HepG2 (cell line): Measurements from ENCODE around the gene ERBB3. TPM values are rescaled to one million over a fixed set of nuclear protein-coding genes. Genes with fewer than 3 reads are reported as not detected.

ENCODE experiments used
- ASH2L ChIP-seq: fragments of 300-600, 200-600 bp; sonication (generic); IDR thresholded peaks from 2 replicates; pipeline ENCODE4 v1.7.0; 2017; ENCODE audit warnings: low read depth, mild to moderate bottlenecking, moderate library complexity, mixed read lengths, low read length; ENCODE audit not compliant: insufficient read length
- HMGA1 ChIP-seq: sonication (generic); formaldehyde crosslinking; conservative IDR thresholded peaks from 2 replicates; pipeline ENCODE4 v1.4.0; 2020; ENCODE audit warnings: missing genetic modification reagents
- IRF9 ChIP-seq: sonication (generic); formaldehyde crosslinking; IDR thresholded peaks from 2 replicates; pipeline ENCODE4 v1.8.0; 2022; ENCODE audit warnings: missing genetic modification reagents, mild to moderate bottlenecking, borderline replicate concordance
- KAT7 ChIP-seq: IDR thresholded peaks from 2 replicates; pipeline ENCODE4 v1.6.1; 2018; ENCODE audit warnings: borderline replicate concordance, missing compliant biosample characterization
- PHB2 ChIP-seq: fragments of 450-650 bp; IDR thresholded peaks from 2 replicates; pipeline ENCODE4 v1.6.1; 2018; ENCODE audit not compliant: partially characterized antibody
- PHF21A ChIP-seq: sonication (generic); formaldehyde crosslinking; IDR thresholded peaks from 2 replicates; pipeline ENCODE4 v1.5.0; 2020; ENCODE audit warnings: mild to moderate bottlenecking, missing genetic modification reagents
- POLR2AphosphoS5 ChIP-seq: IDR thresholded peaks from 2 replicates; pipeline ENCODE4 v1.6.1; 2012; ENCODE audit warnings: low read depth, low read length
- PREB ChIP-seq: sonication (generic); formaldehyde crosslinking; IDR thresholded peaks from 2 replicates; pipeline ENCODE4 v1.4.0; 2020; ENCODE audit warnings: missing genetic modification reagents
- TFE3 ChIP-seq: IDR thresholded peaks from 2 replicates; pipeline ENCODE4 v1.6.1; 2016
- ZFX ChIP-seq: sonication (generic); formaldehyde crosslinking; IDR thresholded peaks from 2 replicates; pipeline ENCODE4 v1.4.0; 2020; ENCODE audit warnings: mild to moderate bottlenecking, low read depth, missing genetic modification reagents, moderate library complexity
- ZGPAT ChIP-seq: IDR thresholded peaks from 2 replicates; pipeline ENCODE4 v1.6.1; 2016; ENCODE audit warnings: mild to moderate bottlenecking
- ZNF121 ChIP-seq: sonication (generic); formaldehyde crosslinking; IDR thresholded peaks from 2 replicates; pipeline ENCODE4 v1.5.0; 2020; ENCODE audit warnings: mild to moderate bottlenecking, missing genetic modification reagents
- ZNF235 ChIP-seq: sonication (generic); formaldehyde crosslinking; IDR thresholded peaks from 2 replicates; pipeline ENCODE4 v1.8.1; 2023; ENCODE audit warnings: mild to moderate bottlenecking, missing genetic modification reagents, borderline replicate concordance
- ZNF251 ChIP-seq: sonication (generic); formaldehyde crosslinking; IDR thresholded peaks from 2 replicates; pipeline ENCODE4 v1.9.0; 2021; ENCODE audit warnings: mild to moderate bottlenecking, missing genetic modification reagents
- ZNF737 ChIP-seq: sonication (generic); formaldehyde crosslinking; IDR thresholded peaks from 2 replicates; pipeline ENCODE4 v1.5.0; 2020; ENCODE audit warnings: missing genetic modification reagents, mild to moderate bottlenecking, borderline replicate concordance
- ZNF775 ChIP-seq: sonication (generic); formaldehyde crosslinking; IDR thresholded peaks from 2 replicates; pipeline ENCODE4 v1.4.0; 2020; ENCODE audit warnings: missing genetic modification reagents, mild to moderate bottlenecking, moderate library complexity, borderline replicate concordance
- polyA plus RNA-seq, 8 experiments: library from polyadenylated mRNA; depleted of rRNA in 3 of 8; stranded (reverse) in 7 of 8; unstranded in 1 of 8; fragments of >200 nt; fragmentation: Illumina TruSeq in 4 of 8; extraction: Trizol in 4 of 8; gene quantifications; 2 replicates each; pipeline versions ENCODE4 v1.2.1 to v1.2.3, GENCODE V29; 2011 to 2016; ENCODE audit warnings: low read depth in 4 of 8, missing spikeins in 1 of 8, mixed read lengths in 1 of 8; ENCODE audit not compliant: insufficient read depth in 1 of 8
- total RNA-seq, 5 experiments: library from RNA; depleted of rRNA; stranded (reverse); fragments of >200 nt; fragmentation: Illumina TruSeq; extraction: Trizol; gene quantifications; 2 replicates each; pipeline ENCODE4 v1.2.3, GENCODE V29; 2016; ENCODE audit warnings: low read depth in 1 of 5
- TF ChIP-seq, protein P1 (sequence below): sonication (generic); formaldehyde crosslinking; IDR thresholded peaks from 2 replicates; pipeline ENCODE4 v1.4.0; 2020; ENCODE audit warnings: missing genetic modification reagents, borderline replicate concordance
- TF ChIP-seq, protein P2 (sequence below): sonication (generic); formaldehyde crosslinking; IDR thresholded peaks from 2 replicates; pipeline ENCODE4 v1.8.1; 2023; ENCODE audit warnings: mild to moderate bottlenecking, moderate library complexity, missing genetic modification reagents

The ERBB3 gene
- total and polyA plus RNA-seq, 2 of the 13 experiments (the other 11 are each of a cell fraction or from before 2014, with no cell fraction given): 93.6 to 358 TPM

- TF ChIP-seq PHF21A (CRISPR knock-in tag): peak; percentile 84
- no peak for TF ChIP-seq ZNF251 (CRISPR knock-in tag)
- no peak for TF ChIP-seq PHB2
- TF ChIP-seq, protein P1, sequence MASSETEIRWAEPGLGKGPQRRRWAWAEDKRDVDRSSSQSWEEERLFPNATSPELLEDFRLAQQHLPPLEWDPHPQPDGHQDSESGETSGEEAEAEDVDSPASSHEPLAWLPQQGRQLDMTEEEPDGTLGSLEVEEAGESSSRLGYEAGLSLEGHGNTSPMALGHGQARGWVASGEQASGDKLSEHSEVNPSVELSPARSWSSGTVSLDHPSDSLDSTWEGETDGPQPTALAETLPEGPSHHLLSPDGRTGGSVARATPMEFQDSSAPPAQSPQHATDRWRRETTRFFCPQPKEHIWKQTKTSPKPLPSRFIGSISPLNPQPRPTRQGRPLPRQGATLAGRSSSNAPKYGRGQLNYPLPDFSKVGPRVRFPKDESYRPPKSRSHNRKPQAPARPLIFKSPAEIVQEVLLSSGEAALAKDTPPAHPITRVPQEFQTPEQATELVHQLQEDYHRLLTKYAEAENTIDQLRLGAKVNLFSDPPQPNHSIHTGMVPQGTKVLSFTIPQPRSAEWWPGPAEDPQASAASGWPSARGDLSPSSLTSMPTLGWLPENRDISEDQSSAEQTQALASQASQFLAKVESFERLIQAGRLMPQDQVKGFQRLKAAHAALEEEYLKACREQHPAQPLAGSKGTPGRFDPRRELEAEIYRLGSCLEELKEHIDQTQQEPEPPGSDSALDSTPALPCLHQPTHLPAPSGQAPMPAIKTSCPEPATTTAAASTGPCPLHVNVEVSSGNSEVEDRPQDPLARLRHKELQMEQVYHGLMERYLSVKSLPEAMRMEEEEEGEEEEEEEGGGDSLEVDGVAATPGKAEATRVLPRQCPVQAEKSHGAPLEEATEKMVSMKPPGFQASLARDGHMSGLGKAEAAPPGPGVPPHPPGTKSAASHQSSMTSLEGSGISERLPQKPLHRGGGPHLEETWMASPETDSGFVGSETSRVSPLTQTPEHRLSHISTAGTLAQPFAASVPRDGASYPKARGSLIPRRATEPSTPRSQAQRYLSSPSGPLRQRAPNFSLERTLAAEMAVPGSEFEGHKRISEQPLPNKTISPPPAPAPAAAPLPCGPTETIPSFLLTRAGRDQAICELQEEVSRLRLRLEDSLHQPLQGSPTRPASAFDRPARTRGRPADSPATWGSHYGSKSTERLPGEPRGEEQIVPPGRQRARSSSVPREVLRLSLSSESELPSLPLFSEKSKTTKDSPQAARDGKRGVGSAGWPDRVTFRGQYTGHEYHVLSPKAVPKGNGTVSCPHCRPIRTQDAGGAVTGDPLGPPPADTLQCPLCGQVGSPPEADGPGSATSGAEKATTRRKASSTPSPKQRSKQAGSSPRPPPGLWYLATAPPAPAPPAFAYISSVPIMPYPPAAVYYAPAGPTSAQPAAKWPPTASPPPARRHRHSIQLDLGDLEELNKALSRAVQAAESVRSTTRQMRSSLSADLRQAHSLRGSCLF (CRISPR knock-in tag): no peak
- TF ChIP-seq ZNF775 (CRISPR knock-in tag): no peak
- TF ChIP-seq ZNF235 (CRISPR knock-in tag): no peak
- TF ChIP-seq IRF9 (CRISPR knock-in tag): no peak; the same call in 1 of the 2 replicates
- TF ChIP-seq PREB (CRISPR knock-in tag): no peak
- TF ChIP-seq, protein P2, sequence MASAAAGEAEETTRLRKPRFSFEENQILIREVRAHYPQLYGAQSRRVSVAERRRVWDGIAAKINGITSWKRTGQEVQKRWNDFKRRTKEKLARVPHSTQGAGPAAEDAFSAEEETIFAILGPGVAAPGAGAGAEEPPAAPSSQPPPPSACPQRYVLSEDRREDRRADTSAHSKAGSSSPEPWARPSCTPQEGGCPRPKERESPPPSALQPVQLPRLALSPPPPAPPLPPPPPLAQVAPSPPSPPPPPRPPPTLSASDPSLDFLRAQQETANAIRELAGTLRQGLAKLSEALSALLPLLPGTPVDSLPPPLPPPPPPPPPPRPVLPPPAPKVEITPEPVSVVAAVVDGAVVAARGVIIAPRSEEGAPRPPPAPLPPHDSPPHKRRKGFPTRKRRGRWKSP (CRISPR knock-in tag): no peak
- peak; percentile 13 for TF ChIP-seq ASH2L
- TF ChIP-seq TFE3 (CRISPR knock-in tag): peak; percentile 54; the same call in 1 of the 2 replicates
- TF ChIP-seq KAT7 (CRISPR knock-in tag): peak; percentile 69; the same call in 1 of the 2 replicates
- no peak for TF ChIP-seq ZGPAT (CRISPR knock-in tag)
- 0 out of 2 replicates have a peak, but pooled peaks have one; percentile 32 for TF ChIP-seq ZNF121 (CRISPR knock-in tag)
- TF ChIP-seq HMGA1 (CRISPR knock-in tag): no peak
- TF ChIP-seq ZFX: peak; percentile 51; the same call in 1 of the 2 replicates
- no peak for TF ChIP-seq ZNF737 (CRISPR knock-in tag)
- peak; percentile 81 for TF ChIP-seq POLR2AphosphoS5
These were observed 682 bp downstream of the ERBB3 start (continued) for GRCh38 chr12:56080556-56081138.
